K562 (cell line): ENCODE results near the gene CELSR1. TPM values are rescaled to one million over a fixed set of nuclear protein-coding genes. Genes with fewer than 3 reads are reported as not detected.

Source experiments
- ATAC-seq: fragments of 200-7000 bp; cut with Tn5 transposase; 3 replicates; pipeline ENCODE4 v1.9.1; 2020; ENCODE audit warnings: moderate library complexity
- BruUV-seq: library from RNA; stranded (reverse); fragments of 400-500 nt; replicated peaks from 2 replicates; lab custom pipeline; 2021; lab: Mats Ljungman, UMichigan
- CTCF ChIA-PET: fragments of 300-600 bp; formaldehyde crosslinking; extraction: SDS; loops from one replicate; lab custom pipeline; 2021; ENCODE audit warnings: low intra/inter-chr PET ratio; lab: Yijun Ruan, JAX
- POLR2A ChIA-PET: fragments of 300-600, 350-650 bp; sonication (Branson Sonifier 250); formaldehyde crosslinking; extraction: SDS; loops from one replicate; lab custom pipeline; 2021; ENCODE audit warnings: antibody characterized with exemption, inconsistent platforms; lab: Yijun Ruan, JAX
- DNase-seq, 4 experiments: peaks; one replicate each; pipeline versions ENCODE4 v3.0.0 to v3.0.0-alpha.2; 2011 to 2018; ENCODE audit warnings: low spot score in 3 of 4, mixed read lengths in 3 of 4; ENCODE audit errors: extremely low read depth in 1 of 4
- FAIRE-seq: peaks from 2 replicates; lab custom pipeline; 2011; peaks lifted over from hg19 to GRCh38; lab: Jason Lieb, UNC
- H2AFZ ChIP-seq: 2 replicates; pipeline ENCODE4 v1.6.0; 2011; ENCODE audit warnings: low read depth, low read length, control low read depth, inconsistent platforms
- H3K27ac ChIP-seq: fragments of 200-600 bp; 3 replicates; pipeline ENCODE4 v1.8.0; 2011; ENCODE audit warnings: low read depth, mild to moderate bottlenecking, control low read depth, inconsistent platforms, low read length, moderate library complexity, mixed read lengths; ENCODE audit errors: extremely low read depth
- H3K27me3 ChIP-seq, 2 experiments: fragments of 300-600 bp in 1 of 2; 2 replicates in 1 of 2; 3 replicates in 1 of 2; pipeline versions ENCODE4 v1.6.0 to v1.8.0; 2011; ENCODE audit warnings: inconsistent platforms in 2 of 2, low read length in 2 of 2, mild to moderate bottlenecking in 1 of 2, mixed read lengths in 1 of 2, moderate library complexity in 1 of 2; ENCODE audit not compliant: control insufficient read depth in 2 of 2, insufficient read depth in 2 of 2
- H3K36me3 ChIP-seq: fragments of 300-600 bp; 3 replicates; pipeline ENCODE4 v1.8.0; 2011; ENCODE audit warnings: mild to moderate bottlenecking, low read length, inconsistent platforms; ENCODE audit not compliant: control insufficient read depth, insufficient read depth
- H3K4me1 ChIP-seq, 2 experiments: fragments of 200-600 bp in 1 of 2; replicated peaks in 1 of 2; 2 replicates in 1 of 2; 3 replicates in 1 of 2; pipeline versions ENCODE4 v1.5.1 to v1.8.0; 2011; ENCODE audit warnings: inconsistent platforms in 2 of 2, low read length in 2 of 2, mild to moderate bottlenecking in 1 of 2, mixed read lengths in 1 of 2, moderate library complexity in 1 of 2; ENCODE audit not compliant: control insufficient read depth in 2 of 2, insufficient read depth in 2 of 2
- H3K4me2 ChIP-seq: 2 replicates; pipeline ENCODE4 v1.6.1; 2011; ENCODE audit warnings: low read length, control low read depth, inconsistent platforms, mixed read lengths; ENCODE audit not compliant: insufficient read depth
- H3K4me3 ChIP-seq: fragments of 200-600 bp; sonication (generic), shearing (Covaris generic); 2 replicates; pipeline ENCODE4 v1.5.1; 2016; ENCODE audit warnings: control low read depth, inconsistent platforms
- H3K79me2 ChIP-seq: fragments of 200-600 bp; 3 replicates; pipeline ENCODE4 v1.8.0; 2011; ENCODE audit warnings: low read length, inconsistent platforms; ENCODE audit not compliant: control insufficient read depth, insufficient read depth
- H3K9ac ChIP-seq, 2 experiments: 2 replicates each; pipeline versions ENCODE4 v1.6.0 to v1.6.1; 2011; ENCODE audit warnings: low read depth in 2 of 2, low read length in 2 of 2, control low read depth in 1 of 2, inconsistent platforms in 1 of 2, mild to moderate bottlenecking in 1 of 2, mixed read lengths in 1 of 2; ENCODE audit not compliant: insufficient read depth in 1 of 2
- H3K9me1 ChIP-seq: one replicate; pipeline ENCODE4 v1.6.0; 2011; ENCODE audit warnings: inconsistent platforms, mild to moderate bottlenecking, low read length, moderate library complexity; ENCODE audit not compliant: control insufficient read depth, insufficient read depth
- H3K9me3 ChIP-seq: replicated peaks from 2 replicates; pipeline ENCODE4 v1.5.1; 2011; ENCODE audit warnings: low read depth, low read length, inconsistent platforms; ENCODE audit not compliant: control insufficient read depth, insufficient read depth
- H4K20me1 ChIP-seq: replicated peaks from 2 replicates; pipeline ENCODE4 v1.6.1; 2011; ENCODE audit warnings: low read length, inconsistent platforms, mixed read lengths; ENCODE audit not compliant: control insufficient read depth, insufficient read depth
- BRD4 ChIP-seq: fragments of 200-600 bp; sonication (generic); IDR thresholded peaks from 2 replicates; pipeline ENCODE4 v1.6.1; 2017; ENCODE audit warnings: inconsistent platforms
- CREM ChIP-seq: IDR thresholded peaks from 2 replicates; pipeline ENCODE4 v1.6.1; 2014; ENCODE audit warnings: antibody characterized with exemption, low read depth
- FOXK1 ChIP-seq: sonication (generic); formaldehyde crosslinking; IDR thresholded peaks from 2 replicates; pipeline ENCODE4 v1.8.0; 2022; ENCODE audit warnings: missing genetic modification reagents, mild to moderate bottlenecking, borderline replicate concordance
- NFIX ChIP-seq: fragments of 250-450 bp; sonication (Bioruptor Pico); IDR thresholded peaks from 2 replicates; pipeline ENCODE4 v1.4.0; 2020; ENCODE audit warnings: low read depth, mild to moderate bottlenecking, moderate library complexity
- NR2C1 ChIP-seq, 2 experiments: fragments of 450-650 bp; IDR thresholded peaks; 2 replicates each; pipeline ENCODE4 v1.6.1; 2017; ENCODE audit warnings: mild to moderate bottlenecking in 2 of 2, antibody characterized with exemption in 1 of 2, inconsistent platforms in 1 of 2, missing compliant biosample characterization in 1 of 2, missing genetic modification characterization in 1 of 2
- RBM15 ChIP-seq: fragments of 200-400 bp; formaldehyde crosslinking; IDR thresholded peaks from 2 replicates; pipeline ENCODE4 v1.6.1; 2018; ENCODE audit warnings: mild to moderate bottlenecking, low read length, moderate library complexity; ENCODE audit not compliant: insufficient read depth
- SMARCC2 ChIP-seq: fragments of 450-650 bp; IDR thresholded peaks from 2 replicates; pipeline ENCODE4 v1.6.1; 2017; ENCODE audit warnings: antibody characterized with exemption, moderate library complexity, mild to moderate bottlenecking, low read depth
- TRIM28 ChIP-seq: fragments of 450-650 bp; IDR thresholded peaks from 2 replicates; pipeline ENCODE4 v1.6.1; 2017
- ZBTB17 ChIP-seq: fragments of 450-650 bp; formaldehyde crosslinking; IDR thresholded peaks from 2 replicates; pipeline ENCODE4 v1.4.0; 2020; ENCODE audit warnings: mild to moderate bottlenecking
- ZNF197 ChIP-seq: fragments of 200-800 bp; sonication (Bioruptor generic); IDR thresholded peaks from 2 replicates; pipeline ENCODE4 v1.6.1; 2016; ENCODE audit warnings: low read depth, missing genetic modification characterization, missing compliant biosample characterization
- ZNF583 ChIP-seq: fragments of 250-450 bp; sonication (Bioruptor Pico); IDR thresholded peaks from 2 replicates; pipeline ENCODE4 v1.4.0; 2020
- WGBS: fragments of 100-300 bp; shearing (Covaris generic); methylation state at CpG from one replicate; pipeline ENCODE4 v1.1.6; 2016; ENCODE audit warnings: low coverage, mixed read lengths; ENCODE audit not compliant: insufficient coverage; ENCODE audit errors: missing lambda C conversion rate; 5-methylcytosine and 5-hydroxymethylcytosine counted together
- in situ Hi-C: fragments of 300-500 bp; cut with MboI; formaldehyde crosslinking; loops from 4 replicates; pipeline ENCODE4 v1.15.0; 2018; ENCODE audit warnings: inconsistent platforms, mixed read lengths
- intact Hi-C: fragments of 100-400 bp; cut with micrococcal nuclease; formaldehyde crosslinking; loops from 2 replicates; pipeline ENCODE4 v1.14.2; 2022
- polyA plus RNA-seq, 8 experiments: library from polyadenylated mRNA; depleted of rRNA in 4 of 8; stranded (reverse) in 5 of 8; unstranded in 3 of 8; fragments of >200 nt; fragmentation: Nextera tagmentation in 2 of 8; fragmentation: Illumina TruSeq in 1 of 8; extraction: Ambion mirVana in 2 of 8; extraction: Trizol in 1 of 8; gene quantifications; 2 replicates each; pipeline versions ENCODE4 v1.2.1 to v1.2.3, GENCODE V29; 2011 to 2014; ENCODE audit warnings: inconsistent platforms in 1 of 8, missing spikeins in 1 of 8
- total RNA-seq, 7 experiments: library from RNA; depleted of rRNA in 6 of 7; stranded (reverse); fragments of >200 nt in 6 of 7; fragmentation: Illumina TruSeq in 2 of 7; extraction: Trizol in 2 of 7; gene quantifications; 2 replicates each; pipeline versions ENCODE4 v1.2.1 to v1.2.3, GENCODE V29; 2011 to 2021; ENCODE audit warnings: low replicate concordance in 1 of 7
- TF ChIP-seq, protein P1 (sequence below): fragments of 450-650 bp; IDR thresholded peaks from 2 replicates; pipeline ENCODE4 v1.7.0; 2016; ENCODE audit warnings: borderline replicate concordance
- TF ChIP-seq, protein P2 (sequence below): fragments of 450-650 bp; IDR thresholded peaks from 2 replicates; pipeline ENCODE4 v1.6.1; 2018; ENCODE audit not compliant: partially characterized antibody
- TF ChIP-seq, protein P3 (sequence below): sonication (generic); formaldehyde crosslinking; IDR thresholded peaks from 2 replicates; pipeline ENCODE4 v1.8.0; 2022; ENCODE audit warnings: mild to moderate bottlenecking, missing genetic modification reagents

CELSR1 gene
- total and polyA plus RNA-seq, 9 of the 15 experiments (the other 6 are each of a cell fraction or from before 2014, with no cell fraction given): under 0.01 to 0.09 TPM; not detected in 7

DNA sequence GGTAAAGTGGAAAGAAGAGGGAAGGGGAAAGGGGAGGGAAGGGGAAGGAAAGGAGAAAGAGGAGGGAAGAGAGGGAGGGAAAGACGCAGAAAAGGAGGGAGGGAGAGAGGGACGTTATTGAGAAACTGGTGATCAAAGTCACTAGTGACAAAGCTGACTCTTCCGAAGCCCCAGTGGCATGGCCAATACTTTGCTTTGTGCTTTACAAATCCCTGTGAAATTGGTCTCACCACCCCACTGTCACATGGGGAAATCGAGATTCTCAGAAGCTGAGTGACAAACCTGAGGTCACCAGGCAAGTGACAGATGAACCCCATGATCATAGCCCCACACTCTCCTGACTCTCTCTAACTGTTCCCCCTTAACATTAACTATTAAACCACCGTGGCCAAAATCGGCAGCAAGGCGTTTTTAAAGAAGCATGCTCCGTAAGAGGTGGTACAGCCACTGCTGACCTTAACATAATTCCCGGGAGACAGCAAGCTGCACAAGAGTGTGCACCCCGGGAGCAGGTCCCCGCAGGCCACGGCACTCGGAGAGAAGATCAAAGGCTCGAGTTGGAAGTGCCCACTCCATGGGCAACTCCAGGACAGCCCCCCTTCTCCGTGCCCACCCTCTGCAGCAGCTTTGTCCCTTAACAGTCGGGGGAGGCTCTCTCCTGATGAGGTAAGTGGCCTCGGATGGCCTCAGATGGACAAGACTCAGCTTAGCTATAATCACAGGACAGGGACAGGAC lies 34.8 kb downstream of the CELSR1 start (continued):
- TF ChIP-seq, protein P1, sequence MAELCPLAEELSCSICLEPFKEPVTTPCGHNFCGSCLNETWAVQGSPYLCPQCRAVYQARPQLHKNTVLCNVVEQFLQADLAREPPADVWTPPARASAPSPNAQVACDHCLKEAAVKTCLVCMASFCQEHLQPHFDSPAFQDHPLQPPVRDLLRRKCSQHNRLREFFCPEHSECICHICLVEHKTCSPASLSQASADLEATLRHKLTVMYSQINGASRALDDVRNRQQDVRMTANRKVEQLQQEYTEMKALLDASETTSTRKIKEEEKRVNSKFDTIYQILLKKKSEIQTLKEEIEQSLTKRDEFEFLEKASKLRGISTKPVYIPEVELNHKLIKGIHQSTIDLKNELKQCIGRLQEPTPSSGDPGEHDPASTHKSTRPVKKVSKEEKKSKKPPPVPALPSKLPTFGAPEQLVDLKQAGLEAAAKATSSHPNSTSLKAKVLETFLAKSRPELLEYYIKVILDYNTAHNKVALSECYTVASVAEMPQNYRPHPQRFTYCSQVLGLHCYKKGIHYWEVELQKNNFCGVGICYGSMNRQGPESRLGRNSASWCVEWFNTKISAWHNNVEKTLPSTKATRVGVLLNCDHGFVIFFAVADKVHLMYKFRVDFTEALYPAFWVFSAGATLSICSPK: no peak
- TF ChIP-seq ZBTB17 (CRISPR knock-in tag): no peak
- TF ChIP-seq ZNF583 (CRISPR knock-in tag): no peak
- TF ChIP-seq CREM: no peak
- TF ChIP-seq, all 486 proteins: peak for 0

DNA sequence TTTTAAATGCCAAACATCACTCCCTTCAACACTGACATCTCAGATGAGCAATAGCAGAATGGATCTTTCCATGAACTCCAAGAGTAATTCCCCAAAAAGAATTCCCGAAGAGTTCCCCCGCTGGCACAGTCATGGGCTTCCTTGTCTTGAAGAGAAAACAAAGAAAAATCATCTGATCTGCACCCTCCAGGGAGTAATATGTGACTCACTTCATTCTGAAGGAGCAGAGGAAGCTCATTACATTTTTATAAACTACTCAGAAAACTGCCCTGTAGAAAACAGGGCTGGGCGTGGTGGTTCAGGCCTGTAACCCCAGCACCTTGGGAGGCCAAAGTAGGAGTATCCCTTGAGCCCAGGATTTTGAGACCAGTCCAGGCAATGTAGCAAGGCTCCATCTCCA lies 35.7 kb downstream of the CELSR1 start:
- H3K4me3 ChIP-seq: no peak overlapping the region
- no peaks in the 10 kb centered on the region for H3K36me3 ChIP-seq
- H3K4me1 ChIP-seq: no peaks in the 10 kb centered on the region; a peak in 1 of 5 replicates
- no peak for ATAC-seq
- H3K4me2 ChIP-seq: no peak overlapping the region
- BruUV-seq: no TSS peak
- ChIA-PET POLR2A (interaction anchor here (1.1 kb wide), 1 partner anchor 12 kb away, joined by 3 read pairs; no protein-coding TSS in a partner anchor), CTCF (no interaction called here)
- no peaks in the 10 kb centered on the region for H3K79me2 ChIP-seq
- 0% methylated on average over 2 of the region's 3 CpGs for WGBS
- H3K27me3 ChIP-seq: peaks cover 9 to 21% of the 10 kb centered on the region in 2 experiments; a peak in 4 of 5 replicates
- no peak overlapping the region for H2AFZ ChIP-seq
- no peak overlapping the region for H3K27ac ChIP-seq
- DNase-seq: no peak
- FAIRE-seq: no peak
- H3K9ac ChIP-seq: no peak overlapping the region
- no peaks in the 10 kb centered on the region for H3K9me1 ChIP-seq
- in situ Hi-C loops (no loop called here), intact Hi-C loops (no loop called here)
- no peaks in the 10 kb centered on the region for H3K9me3 ChIP-seq
- H4K20me1 ChIP-seq: no peaks in the 10 kb centered on the region
- TF ChIP-seq NR2C1 (IDR thresholded peaks at IDR 0.05) (no peak), NR2C1 (tag; IDR thresholded peaks at IDR 0.05) (no peak), RBM15 (no peak), ZNF197 (CRISPR knock-in tag) (no peak), NFIX (no peak), FOXK1 (CRISPR knock-in tag) (no peak), SMARCC2 (no peak), BRD4 (no peak), TRIM28 (no peak)
- TF ChIP-seq, protein P2, sequence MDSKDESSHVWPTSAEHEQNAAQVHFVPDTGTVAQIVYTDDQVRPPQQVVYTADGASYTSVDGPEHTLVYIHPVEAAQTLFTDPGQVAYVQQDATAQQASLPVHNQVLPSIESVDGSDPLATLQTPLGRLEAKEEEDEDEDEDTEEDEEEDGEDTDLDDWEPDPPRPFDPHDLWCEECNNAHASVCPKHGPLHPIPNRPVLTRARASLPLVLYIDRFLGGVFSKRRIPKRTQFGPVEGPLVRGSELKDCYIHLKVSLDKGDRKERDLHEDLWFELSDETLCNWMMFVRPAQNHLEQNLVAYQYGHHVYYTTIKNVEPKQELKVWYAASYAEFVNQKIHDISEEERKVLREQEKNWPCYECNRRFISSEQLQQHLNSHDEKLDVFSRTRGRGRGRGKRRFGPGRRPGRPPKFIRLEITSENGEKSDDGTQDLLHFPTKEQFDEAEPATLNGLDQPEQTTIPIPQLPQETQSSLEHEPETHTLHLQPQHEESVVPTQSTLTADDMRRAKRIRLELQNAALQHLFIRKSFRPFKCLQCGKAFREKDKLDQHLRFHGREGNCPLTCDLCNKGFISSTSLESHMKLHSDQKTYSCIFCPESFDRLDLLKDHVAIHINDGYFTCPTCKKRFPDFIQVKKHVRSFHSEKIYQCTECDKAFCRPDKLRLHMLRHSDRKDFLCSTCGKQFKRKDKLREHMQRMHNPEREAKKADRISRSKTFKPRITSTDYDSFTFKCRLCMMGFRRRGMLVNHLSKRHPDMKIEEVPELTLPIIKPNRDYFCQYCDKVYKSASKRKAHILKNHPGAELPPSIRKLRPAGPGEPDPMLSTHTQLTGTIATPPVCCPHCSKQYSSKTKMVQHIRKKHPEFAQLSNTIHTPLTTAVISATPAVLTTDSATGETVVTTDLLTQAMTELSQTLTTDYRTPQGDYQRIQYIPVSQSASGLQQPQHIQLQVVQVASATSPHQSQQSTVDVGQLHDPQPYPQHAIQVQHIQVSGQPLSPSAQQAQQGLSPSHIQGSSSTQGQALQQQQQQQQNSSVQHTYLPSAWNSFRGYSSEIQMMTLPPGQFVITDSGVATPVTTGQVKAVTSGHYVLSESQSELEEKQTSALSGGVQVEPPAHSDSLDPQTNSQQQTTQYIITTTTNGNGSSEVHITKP: no peak
- TF ChIP-seq, protein P3, sequence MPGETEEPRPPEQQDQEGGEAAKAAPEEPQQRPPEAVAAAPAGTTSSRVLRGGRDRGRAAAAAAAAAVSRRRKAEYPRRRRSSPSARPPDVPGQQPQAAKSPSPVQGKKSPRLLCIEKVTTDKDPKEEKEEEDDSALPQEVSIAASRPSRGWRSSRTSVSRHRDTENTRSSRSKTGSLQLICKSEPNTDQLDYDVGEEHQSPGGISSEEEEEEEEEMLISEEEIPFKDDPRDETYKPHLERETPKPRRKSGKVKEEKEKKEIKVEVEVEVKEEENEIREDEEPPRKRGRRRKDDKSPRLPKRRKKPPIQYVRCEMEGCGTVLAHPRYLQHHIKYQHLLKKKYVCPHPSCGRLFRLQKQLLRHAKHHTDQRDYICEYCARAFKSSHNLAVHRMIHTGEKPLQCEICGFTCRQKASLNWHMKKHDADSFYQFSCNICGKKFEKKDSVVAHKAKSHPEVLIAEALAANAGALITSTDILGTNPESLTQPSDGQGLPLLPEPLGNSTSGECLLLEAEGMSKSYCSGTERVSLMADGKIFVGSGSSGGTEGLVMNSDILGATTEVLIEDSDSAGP (CRISPR knock-in tag): no peak
